Left cardiac atrium (tissue), 4 donors: Measurements from ENCODE around the gene ASB13. TPM values are rescaled to one million over a fixed set of nuclear protein-coding genes. Genes with fewer than 3 reads are reported as not detected.

Experiments used
- ATAC-seq, 2 donors: fragments of 200-7000 bp; cut with Tn5 transposase; one replicate each; pipeline ENCODE4 v1.9.1; 2020; ENCODE audit warnings: mild to moderate bottlenecking in 2 of 2, moderate library complexity in 2 of 2
- DNase-seq: peaks from one replicate; pipeline ENCODE4 v3.0.0-alpha.2; 2020
- intact Hi-C, 2 donors: fragments of 100-400 bp; cut with DNase I; formaldehyde crosslinking; loops; one replicate each; pipeline versions ENCODE4 v1.14.1 to v1.15.1; 2022 to 2023
- total RNA-seq, 2 donors: library from RNA; stranded (reverse); fragmentation: NEBNext Ultra II Directional; extraction: Animal tissue kit (Norgen Biotek cat#: 25700); gene quantifications; one replicate each; pipeline ENCODE4 v1.2.1, GENCODE V29; 2021
- donor health status: DM: no; HTN: yes; CAD: no.
- donor health status: DM: no; HTN: yes; CAD: no; lungs with severe emphysema.
- donor health status: DM: yes; HTN: yes; CAD: no.
- donor health status: Dilated cardiomyopathy.

ASB13 gene
- total RNA-seq, 2 donors from 2014 or later, result 17.1 to 19.1 TPM

DNA sequence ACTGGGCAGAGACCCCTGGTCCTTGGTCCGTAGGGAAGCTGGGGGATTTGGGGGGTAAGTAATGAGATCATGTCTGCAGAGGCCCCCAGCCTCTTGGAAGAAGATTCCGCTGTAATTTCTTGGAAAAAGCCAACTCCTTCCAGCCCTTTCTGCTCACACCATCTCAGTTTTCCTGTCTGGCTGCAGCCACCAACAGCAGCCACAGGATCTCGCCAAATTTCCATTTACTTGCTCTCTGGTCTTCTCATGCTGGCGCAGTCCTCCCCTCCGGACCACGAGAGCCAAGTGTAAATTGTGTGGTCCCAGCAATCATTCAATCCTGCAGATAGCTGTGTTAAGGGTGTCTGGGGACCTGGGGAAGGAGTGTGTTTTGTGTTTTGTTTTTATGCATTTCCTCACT lies 49.6 kb downstream of the ASB13 start:
- intact Hi-C loops, result loop anchor here in 1 of 2 donors (10.0 kb wide), 1 partner anchor 72 kb away; no protein-coding TSS in a partner anchor
- no peak for DNase-seq
- peak in 1 of 2 donors; percentile 22 for ATAC-seq

GRCh38 chr10:5616046-5616445 lies 50.3 kb downstream of the ASB13 start:
- DNase-seq, result no peak
- intact Hi-C loops, result loop anchor here in 1 of 2 donors (10.0 kb wide), 1 partner anchor 71 kb away; no protein-coding TSS in a partner anchor
- ATAC-seq, result no peak

DNA sequence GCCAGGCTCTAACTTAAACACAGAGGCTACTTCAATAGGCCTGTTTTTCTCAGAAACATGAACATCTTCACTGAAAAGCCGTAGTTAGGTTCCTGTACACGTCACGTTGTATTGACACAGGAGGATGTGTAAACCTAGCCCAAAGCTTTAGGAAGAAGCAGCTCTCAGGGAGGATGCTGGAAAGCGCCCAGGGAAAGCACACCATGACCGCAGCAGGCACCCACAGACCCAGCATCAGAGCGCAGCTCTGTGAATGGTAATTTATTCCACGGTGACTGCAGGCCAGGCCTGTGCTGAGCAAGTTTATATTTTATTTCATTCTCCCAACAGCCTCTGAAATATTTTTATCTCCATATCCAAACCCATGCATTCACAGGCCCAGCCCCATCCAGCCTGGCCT lies 51.1 kb downstream of the ASB13 start:
- no peak for DNase-seq
- intact Hi-C loops, result loop anchor here in 1 of 2 donors (10.0 kb wide), 1 partner anchor 71 kb away; no protein-coding TSS in a partner anchor
- no peak for ATAC-seq

DNA sequence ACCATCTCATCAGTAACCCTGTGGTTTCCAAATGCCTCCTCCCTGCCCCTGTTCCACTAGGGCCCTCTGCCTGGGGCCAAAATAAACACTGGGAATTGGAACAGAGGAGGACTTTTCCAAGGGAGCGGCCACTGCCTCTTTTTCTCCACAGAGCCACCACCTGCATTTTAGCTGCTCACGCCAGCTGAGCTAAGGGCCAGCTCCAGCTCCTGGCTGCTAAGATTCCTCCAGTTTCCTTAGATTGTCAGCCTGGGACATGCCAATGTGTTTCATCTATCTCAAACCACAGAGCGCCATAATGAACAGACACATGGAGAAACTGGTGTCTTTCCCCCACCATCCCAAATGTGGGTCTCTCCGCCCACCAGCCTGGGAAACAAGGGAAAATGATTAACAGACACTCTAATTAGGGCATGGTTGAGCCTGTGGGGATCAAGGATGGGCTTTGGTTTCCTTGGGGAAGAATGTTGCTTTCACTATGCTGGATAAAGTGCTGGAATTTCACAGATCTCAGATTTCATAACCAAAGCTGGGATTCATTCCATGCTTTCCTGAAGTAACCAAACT lies 52.2 kb downstream of the ASB13 start:
- ATAC-seq, result peak; percentile 23 to 28
- no peak for DNase-seq
- intact Hi-C loops, result loop anchor here in 1 of 2 donors (10.0 kb wide), 1 partner anchor 69 kb away; no protein-coding TSS in a partner anchor

GRCh38 chr10:5613481-5614154 lies 52.8 kb downstream of the ASB13 start:
- no peak for DNase-seq
- intact Hi-C loops, result loop anchor here in 1 of 2 donors (10.0 kb wide), 1 partner anchor 69 kb away; no protein-coding TSS in a partner anchor
- ATAC-seq, result no peak

DNA sequence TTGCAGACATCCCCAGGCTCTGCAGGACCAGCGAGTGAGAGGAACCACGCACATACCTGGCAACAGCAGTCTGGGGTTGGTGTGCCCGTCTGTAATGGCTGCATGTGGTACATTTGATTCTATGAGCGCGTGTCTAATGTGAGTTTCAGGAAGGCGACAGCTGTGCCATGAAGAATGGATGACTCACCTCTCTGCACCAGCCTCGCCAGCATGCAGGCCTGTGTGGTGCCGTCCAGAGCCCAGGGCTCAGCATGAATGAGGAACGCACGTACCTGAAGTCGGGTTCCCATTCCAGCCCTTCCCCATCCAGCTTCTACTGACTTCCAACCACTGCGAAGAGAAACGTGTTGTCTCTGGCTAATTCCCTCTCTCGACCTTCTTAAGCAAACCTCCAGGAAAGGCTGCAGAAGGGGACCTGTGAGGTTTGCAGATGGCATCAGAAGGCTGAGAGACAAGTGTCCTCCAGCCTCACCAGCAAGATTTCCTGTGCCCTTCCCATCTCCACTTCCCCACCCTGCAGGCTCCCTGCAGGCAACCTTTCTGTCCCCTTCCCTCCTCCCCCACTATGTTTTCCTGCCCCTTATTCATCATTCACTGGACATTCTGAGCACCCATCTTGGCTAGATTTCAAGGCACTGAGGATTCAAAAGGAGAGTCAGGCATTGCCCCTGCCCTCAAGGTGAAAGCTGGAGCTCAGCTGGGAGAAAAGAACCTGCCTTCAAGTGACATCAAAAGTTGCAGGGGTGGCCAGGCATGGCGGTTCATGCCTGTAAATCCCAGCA lies 54.3 kb downstream of the ASB13 start:
- intact Hi-C loops, result loop anchor here in 1 of 2 donors (10.0 kb wide), 1 partner anchor 67 kb away; no protein-coding TSS in a partner anchor
- no peak for ATAC-seq
- DNase-seq, result no peak

- peak; percentile 43 to 86 for ATAC-seq
- intact Hi-C loops, result loop anchor here in 1 of 2 donors (10.0 kb wide), 1 partner anchor 65 kb away; no protein-coding TSS in a partner anchor
- DNase-seq, result no peak
Measured at GRCh38 chr10:5609952-5610616, 56.3 kb downstream of the ASB13 start.

DNA sequence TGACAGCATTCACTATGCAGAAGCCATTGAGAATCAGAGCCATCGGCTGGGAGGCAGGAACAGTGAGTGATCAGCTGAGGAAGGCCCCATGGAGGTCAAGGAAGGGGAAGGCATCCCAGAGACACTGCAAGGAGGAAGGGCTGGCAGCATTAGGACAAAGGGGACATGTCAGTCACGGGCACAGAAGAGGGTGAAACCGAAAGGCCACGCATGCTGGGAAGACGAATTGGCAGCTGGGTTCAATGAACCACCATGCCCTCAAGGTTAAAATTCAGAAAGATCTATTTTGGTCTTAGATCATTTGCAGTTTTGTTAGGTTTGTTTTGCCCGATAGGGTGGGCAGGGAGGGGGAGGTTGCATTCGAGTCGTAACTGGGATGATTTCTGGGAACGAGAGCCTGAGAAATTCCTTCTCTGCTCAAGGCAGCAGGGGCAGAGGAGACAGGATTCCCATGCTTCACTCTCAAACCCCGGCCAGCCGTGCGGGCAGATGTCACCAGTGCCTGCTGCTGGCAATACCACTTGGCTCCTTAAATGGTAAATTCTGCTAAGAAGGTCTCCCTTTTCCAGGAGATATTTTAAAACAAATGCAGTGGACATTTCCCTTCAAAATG lies 57.7 kb downstream of the ASB13 start:
- no peak for DNase-seq
- intact Hi-C loops, result no loop called here
- no peak for ATAC-seq

- intact Hi-C loops, result no loop called here
- DNase-seq (no peak), ATAC-seq (no peak)
Measured at GRCh38 chr10:5607594-5607993, 58.8 kb downstream of the ASB13 start.

DNA sequence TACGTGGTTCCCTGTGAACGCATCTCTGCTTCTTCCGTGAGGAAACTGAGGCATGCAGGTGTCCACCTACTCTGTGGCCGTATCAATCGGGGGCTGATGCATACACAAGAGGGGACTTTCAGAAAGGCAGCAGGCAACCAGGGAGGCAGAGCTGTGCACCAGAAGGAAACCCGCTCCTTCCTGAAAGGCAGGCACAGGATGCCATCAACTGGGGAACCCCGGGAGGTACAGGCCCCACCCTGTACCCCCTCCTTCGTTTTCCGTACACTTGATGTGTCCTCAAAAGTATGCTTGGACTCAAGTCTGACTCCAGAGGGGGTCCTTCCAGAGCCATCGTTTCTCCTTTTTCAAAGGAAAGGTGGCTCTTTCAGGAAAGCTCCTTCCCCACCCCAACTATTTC lies 59.5 kb downstream of the ASB13 start:
- no peak for DNase-seq
- ATAC-seq, result no peak
- intact Hi-C loops, result no loop called here

DNA sequence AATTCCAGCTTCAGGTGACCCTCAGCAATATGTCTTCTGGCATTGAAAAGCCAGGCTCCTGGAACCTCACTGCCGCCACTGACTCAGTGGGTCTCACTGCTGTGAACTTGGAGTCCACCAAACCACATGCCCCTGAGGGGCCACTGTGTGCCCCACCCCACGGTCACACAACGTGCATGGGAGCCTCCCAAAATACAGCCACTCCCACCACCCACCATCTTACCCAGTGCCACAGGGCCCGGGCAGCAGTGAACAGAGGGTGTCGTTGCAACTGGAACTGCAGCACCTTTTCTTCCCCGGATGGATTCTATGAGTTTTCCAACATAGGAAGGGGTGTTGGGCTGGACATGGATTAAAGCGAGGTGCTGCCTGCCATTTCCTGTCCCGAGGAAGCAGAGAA lies 60.1 kb downstream of the ASB13 start:
- intact Hi-C loops, result no loop called here
- ATAC-seq (no peak), DNase-seq (no peak)

DNA sequence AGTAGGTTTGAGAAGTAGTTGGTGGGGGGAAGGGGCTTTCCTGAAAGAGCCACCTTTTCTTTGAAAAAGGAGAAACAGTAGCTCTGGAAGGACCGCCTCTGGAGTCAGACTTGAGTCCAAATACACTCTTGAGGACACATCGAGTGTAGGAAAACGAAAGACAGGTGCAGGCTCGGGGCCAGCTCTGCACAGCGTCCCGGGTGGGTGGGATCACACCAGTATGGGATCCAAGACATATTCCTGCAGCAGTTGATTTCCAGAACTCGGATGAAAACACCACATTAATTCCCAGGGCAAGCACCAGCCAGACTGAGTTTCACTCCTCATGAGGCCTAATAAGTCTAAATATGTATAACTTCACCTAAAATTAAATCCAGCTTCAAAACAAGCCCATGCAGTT lies 61.4 kb downstream of the ASB13 start:
- ATAC-seq (no peak), DNase-seq (no peak)
- intact Hi-C loops, result no loop called here

- no peak for ATAC-seq
- no peak for DNase-seq
- intact Hi-C loops, result no loop called here
Measured at GRCh38 chr10:5604236-5604925, 62.0 kb downstream of the ASB13 start.

GRCh38 chr10:5603848-5604170 lies 62.6 kb downstream of the ASB13 start:
- no peak for ATAC-seq
- no peak for DNase-seq
- intact Hi-C loops, result no loop called here

DNA sequence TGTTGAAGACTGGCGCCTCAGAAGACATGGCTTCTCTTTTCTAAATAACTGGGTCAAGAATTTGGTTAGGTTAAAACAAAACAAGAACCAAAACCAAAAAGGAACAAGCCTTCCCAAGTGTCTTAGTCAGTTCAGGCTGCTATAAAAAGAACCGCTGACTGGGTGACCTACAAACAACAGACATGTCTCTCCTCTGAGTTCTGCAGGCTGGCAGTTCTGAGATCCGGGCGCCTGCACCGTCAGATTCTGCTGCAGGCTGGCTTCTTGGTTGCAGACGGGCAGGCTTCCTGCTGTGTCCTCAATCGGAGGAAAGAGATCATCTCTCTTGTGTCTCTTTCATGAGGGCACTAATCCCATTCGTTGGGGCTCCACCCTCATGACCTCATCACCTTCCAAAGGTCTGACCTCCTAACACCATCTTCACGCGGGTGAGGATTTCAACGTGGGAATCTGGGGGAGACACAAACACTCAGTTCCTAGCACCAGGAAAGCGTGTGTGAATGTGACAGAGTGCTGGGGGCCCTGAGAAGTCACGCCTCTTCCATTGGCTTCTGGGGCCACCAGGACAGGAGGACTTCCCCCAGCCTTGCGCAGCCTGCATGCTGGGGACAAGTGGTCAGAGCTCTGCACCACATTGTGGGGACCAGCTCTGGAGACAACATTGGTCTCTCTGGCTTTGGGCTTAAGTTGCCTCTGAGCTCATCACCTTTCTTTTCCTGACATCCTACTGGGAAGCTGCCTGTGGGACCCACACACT lies 63.1 kb downstream of the ASB13 start:
- no peak for DNase-seq
- intact Hi-C loops, result no loop called here

GRCh38 chr10:5601826-5602495 lies 64.4 kb downstream of the ASB13 start:
- ATAC-seq, result peak; percentile 51 to 90
- intact Hi-C loops, result no loop called here
- DNase-seq, result no peak

More for the DNA sequence above, 63.1 kb downstream of the ASB13 start:
- ATAC-seq, result no peak

DNA sequence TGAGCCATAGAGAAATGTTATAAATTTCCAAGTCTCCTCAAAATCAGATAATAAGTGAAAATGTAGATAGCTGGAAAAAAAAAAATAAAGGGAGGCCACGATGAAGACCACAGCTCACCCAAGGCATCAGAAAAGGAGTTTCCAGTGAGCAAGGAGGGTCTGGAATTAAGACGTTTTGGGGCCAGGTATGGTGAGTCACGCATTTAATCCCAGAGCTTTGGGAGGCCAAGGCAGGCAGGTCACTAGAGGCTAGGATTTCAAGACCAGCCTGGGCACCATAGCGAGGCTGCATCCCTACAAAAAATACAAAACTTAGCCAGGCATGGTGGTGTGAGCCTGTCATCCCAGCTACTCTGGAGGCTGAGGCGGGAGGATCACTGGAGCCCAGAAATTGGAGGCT lies 65.5 kb downstream of the ASB13 start:
- intact Hi-C loops, result no loop called here
- no peak for DNase-seq
- ATAC-seq, result no peak
